Natural killer cell (primary cell): ENCODE results near the gene CA11. TPM values are rescaled to one million over a fixed set of nuclear protein-coding genes. Genes with fewer than 3 reads are reported as not detected.
A peak's percentile ranks its signal among the peaks of the same experiment; 100 is the strongest.

Source experiments
- ATAC-seq, 3 donors: fragments of 150-1000 bp in 2 of 3; fragments of 200-7000 bp in 1 of 3; cut with Tn5 transposase; 1 replicate in 1 of 3; 2 replicates in 2 of 3; pipeline ENCODE4 v1.10.0; 2021; ENCODE audit warnings: mild to moderate bottlenecking in 2 of 3, moderate library complexity in 2 of 3
- DNase-seq, 2 donors: peaks; one replicate each; pipeline versions ENCODE4 v3.0.0 to v3.0.0-alpha.2; 2013 to 2021; ENCODE audit warnings: mixed read lengths in 1 of 2
- H3K27ac ChIP-seq: one replicate; pipeline ENCODE4 v1.5.1; 2013; ENCODE audit warnings: mild to moderate bottlenecking, low read length
- H3K27me3 ChIP-seq: one replicate; pipeline ENCODE4 v1.6.1; 2013; ENCODE audit warnings: low read length; ENCODE audit not compliant: control insufficient read depth, insufficient read depth
- H3K36me3 ChIP-seq: one replicate; pipeline ENCODE4 v1.6.1; 2013; ENCODE audit warnings: low read length; ENCODE audit not compliant: control insufficient read depth, insufficient read depth
- H3K4me1 ChIP-seq: one replicate; pipeline ENCODE4 v1.6.1; 2013; ENCODE audit warnings: low read length; ENCODE audit not compliant: control insufficient read depth, insufficient read depth
- H3K4me3 ChIP-seq: one replicate; pipeline ENCODE4 v1.5.1; 2013; ENCODE audit warnings: low read length
- H3K9me3 ChIP-seq: one replicate; pipeline ENCODE4 v1.6.1; 2013; ENCODE audit warnings: low read length; ENCODE audit not compliant: control insufficient read depth, insufficient read depth
- H3K27ac Mint-ChIP-seq, 2 donors: one replicate each; pipeline ENCODE4 v1.8.0; 2022; ENCODE audit warnings: mild to moderate bottlenecking in 2 of 2, mixed read lengths in 2 of 2, moderate library complexity in 1 of 2
- H3K27me3 Mint-ChIP-seq, 2 donors: one replicate each; pipeline ENCODE4 v1.8.0; 2022; ENCODE audit warnings: low read depth in 2 of 2, mixed read lengths in 2 of 2
- H3K36me3 Mint-ChIP-seq: one replicate; pipeline ENCODE4 v1.8.0; 2022; ENCODE audit warnings: mixed read lengths
- H3K4me1 Mint-ChIP-seq, 2 donors: one replicate each; pipeline ENCODE4 v1.8.0; 2022; ENCODE audit warnings: mixed read lengths in 2 of 2
- H3K4me3 Mint-ChIP-seq: one replicate; pipeline ENCODE4 v1.8.0; 2022; ENCODE audit warnings: mild to moderate bottlenecking, moderate library complexity, mixed read lengths
- H3K9me3 Mint-ChIP-seq, 2 donors: one replicate each; pipeline ENCODE4 v1.8.0; 2022; ENCODE audit warnings: mixed read lengths in 2 of 2
- WGBS: methylation state at CpG from one replicate; pipeline ENCODE4 v1.1.7; 2013; ENCODE audit warnings: missing lambda C conversion rate; ENCODE audit not compliant: insufficient coverage; 5-methylcytosine and 5-hydroxymethylcytosine counted together
- intact Hi-C: fragments of 100-400 bp; cut with micrococcal nuclease; formaldehyde crosslinking; loops from one replicate; pipeline ENCODE4 v1.14.2; 2022
- total RNA-seq, 4 donors: library from RNA; stranded (reverse); fragments of 120-200 nt in 1 of 4; gene quantifications; one replicate each; pipeline versions ENCODE4 v1.2.3 to v1.2.4, GENCODE V29; 2013 to 2022
- TF ChIP-seq, protein P1 (sequence below): fragments of 200-600 bp; IDR thresholded peaks from one replicate; pipeline ENCODE4 v1.8.0; 2022; ENCODE audit warnings: antibody characterized with exemption

Gene CA11
- total RNA-seq, 3 donors from 2014 or later (not counting 1 experiment from before 2014, with no cell fraction given), result 9.2 to 11.9 (median 11.0) TPM

DNA sequence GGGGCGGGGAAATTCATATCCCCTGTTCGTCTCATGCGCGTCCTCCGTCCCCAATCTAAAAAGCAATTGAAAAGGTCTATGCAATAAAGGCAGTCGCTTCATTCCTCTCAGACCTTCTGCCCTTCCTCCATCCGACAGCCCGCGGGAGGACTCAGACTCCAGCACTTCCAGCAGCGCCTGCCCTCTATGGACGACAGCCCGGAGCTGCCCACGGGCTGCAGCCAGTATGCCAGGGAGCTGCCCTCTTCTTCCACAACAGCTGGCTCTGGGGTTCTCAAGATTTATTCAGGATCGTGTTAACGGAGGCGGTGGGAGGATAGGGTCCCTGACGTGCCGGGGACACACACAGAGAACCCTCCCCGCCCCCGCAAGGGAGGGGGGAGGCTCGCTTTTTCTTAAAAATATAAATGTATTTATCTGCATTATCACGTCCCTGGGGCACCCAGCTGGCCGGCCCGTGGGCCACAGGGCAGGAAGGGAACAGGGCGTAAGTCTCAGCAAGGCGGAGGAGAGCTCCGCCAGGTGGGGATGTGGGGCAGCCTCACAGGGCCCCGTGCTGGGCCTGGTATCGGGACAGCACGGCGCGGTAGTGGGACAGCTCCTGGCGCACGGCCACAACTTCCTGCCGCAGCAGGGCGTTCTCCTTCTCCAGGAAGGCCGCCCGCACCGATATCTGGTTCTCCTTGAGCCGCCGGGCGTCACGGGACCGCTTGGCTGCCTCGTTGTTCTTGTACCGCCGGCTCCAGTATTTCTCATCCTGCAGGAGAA, 15.5 kb downstream of the CA11 start:
- Histone ChIP-seq H3K4me1 (peaks cover 86% of the 10 kb centered on the region), H3K27ac (no peak overlapping the region), H3K9me3 (no peaks in the 10 kb centered on the region), H3K4me3 (no peak overlapping the region), H3K36me3 (peaks cover 39% of the 10 kb centered on the region), H3K27me3 (no peaks in the 10 kb centered on the region)
- TF ChIP-seq, protein P1, sequence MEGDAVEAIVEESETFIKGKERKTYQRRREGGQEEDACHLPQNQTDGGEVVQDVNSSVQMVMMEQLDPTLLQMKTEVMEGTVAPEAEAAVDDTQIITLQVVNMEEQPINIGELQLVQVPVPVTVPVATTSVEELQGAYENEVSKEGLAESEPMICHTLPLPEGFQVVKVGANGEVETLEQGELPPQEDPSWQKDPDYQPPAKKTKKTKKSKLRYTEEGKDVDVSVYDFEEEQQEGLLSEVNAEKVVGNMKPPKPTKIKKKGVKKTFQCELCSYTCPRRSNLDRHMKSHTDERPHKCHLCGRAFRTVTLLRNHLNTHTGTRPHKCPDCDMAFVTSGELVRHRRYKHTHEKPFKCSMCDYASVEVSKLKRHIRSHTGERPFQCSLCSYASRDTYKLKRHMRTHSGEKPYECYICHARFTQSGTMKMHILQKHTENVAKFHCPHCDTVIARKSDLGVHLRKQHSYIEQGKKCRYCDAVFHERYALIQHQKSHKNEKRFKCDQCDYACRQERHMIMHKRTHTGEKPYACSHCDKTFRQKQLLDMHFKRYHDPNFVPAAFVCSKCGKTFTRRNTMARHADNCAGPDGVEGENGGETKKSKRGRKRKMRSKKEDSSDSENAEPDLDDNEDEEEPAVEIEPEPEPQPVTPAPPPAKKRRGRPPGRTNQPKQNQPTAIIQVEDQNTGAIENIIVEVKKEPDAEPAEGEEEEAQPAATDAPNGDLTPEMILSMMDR, result no peak
- WGBS, result 65% methylated on average over 39 of the region's 47 CpGs
- no peaks in the 10 kb centered on the region for H3K36me3 Mint-ChIP-seq
- intact Hi-C loops, result loop anchor here (10.0 kb wide), 2 partner anchors 244 to 364 kb away; partner anchors contain the start of genes GYS1, PPP1R15A and RUVBL2
- H3K9me3 Mint-ChIP-seq, result no peaks in the 10 kb centered on the region
- H3K4me1 Mint-ChIP-seq, result peaks cover 23 to 40% of the 10 kb centered on the region in 2 donors
- H3K27ac Mint-ChIP-seq, result no peak overlapping the region
- no peaks in the 10 kb centered on the region for H3K27me3 Mint-ChIP-seq
- DNase-seq (no peak), ATAC-seq (no peak)
- no peak overlapping the region for H3K4me3 Mint-ChIP-seq

DNA sequence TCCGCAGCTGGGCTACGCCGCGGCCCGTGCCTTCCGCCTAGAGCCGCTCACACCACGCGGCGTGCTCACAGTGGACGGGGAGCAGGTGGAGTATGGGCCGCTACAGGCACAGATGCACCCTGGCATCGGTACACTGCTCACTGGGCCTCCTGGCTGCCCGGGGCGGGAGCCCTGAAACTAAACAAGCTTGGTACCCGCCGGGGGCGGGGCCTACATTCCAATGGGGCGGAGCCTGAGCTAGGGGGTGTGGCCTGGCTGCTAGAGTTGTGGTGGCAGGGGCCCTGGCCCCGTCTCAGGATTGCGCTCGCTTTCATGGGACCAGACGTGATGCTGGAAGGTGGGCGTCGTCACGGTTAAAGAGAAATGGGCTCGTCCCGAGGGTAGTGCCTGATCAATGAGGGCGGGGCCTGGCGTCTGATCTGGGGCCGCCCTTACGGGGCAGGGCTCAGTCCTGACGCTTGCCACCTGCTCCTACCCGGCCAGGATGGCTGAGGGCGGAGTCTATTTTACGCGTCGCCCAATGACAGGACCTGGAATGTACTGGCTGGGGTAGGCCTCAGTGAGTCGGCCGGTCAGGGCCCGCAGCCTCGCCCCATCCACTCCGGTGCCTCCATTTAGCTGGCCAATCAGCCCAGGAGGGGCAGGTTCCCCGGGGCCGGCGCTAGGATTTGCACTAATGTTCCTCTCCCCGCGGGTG, 16.2 kb downstream of the CA11 start:
- no peak overlapping the region for H3K27ac ChIP-seq
- peaks cover 39% of the 10 kb centered on the region for H3K36me3 ChIP-seq
- DNase-seq (peak in 1 of 2 donors; percentile 41), ATAC-seq (no peak)
- Mint-ChIP-seq H3K27me3 (no peaks in the 10 kb centered on the region), H3K36me3 (no peaks in the 10 kb centered on the region), H3K27ac (no peak overlapping the region), H3K9me3 (no peaks in the 10 kb centered on the region), H3K4me1 (peaks cover 25 to 42% of the 10 kb centered on the region in 2 donors), H3K4me3 (no peak overlapping the region)
- WGBS, result 91% methylated on average over 48 of the region's 48 CpGs
- H3K4me3 ChIP-seq, result no peak overlapping the region
- H3K4me1 ChIP-seq, result peaks cover 82% of the 10 kb centered on the region
- intact Hi-C loops, result loop anchor here (10.0 kb wide), 2 partner anchors 245 to 365 kb away; partner anchors contain the start of genes GYS1, PPP1R15A and RUVBL2
- H3K9me3 ChIP-seq, result no peaks in the 10 kb centered on the region
- TF ChIP-seq, protein P1, result no peak
- no peaks in the 10 kb centered on the region for H3K27me3 ChIP-seq

DNA sequence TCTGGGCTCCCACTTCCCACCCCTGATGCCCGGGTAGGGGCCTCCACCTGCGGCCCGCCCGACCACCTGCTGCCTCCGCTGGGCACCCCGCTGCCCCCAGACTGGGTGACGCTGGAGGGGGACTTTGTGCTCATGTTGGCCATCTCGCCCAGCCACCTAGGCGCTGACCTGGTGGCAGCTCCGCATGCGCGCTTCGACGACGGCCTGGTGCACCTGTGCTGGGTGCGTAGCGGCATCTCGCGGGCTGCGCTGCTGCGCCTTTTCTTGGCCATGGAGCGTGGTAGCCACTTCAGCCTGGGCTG, 16.7 kb downstream of the CA11 start:
- Histone ChIP-seq H3K27me3 (no peaks in the 10 kb centered on the region), H3K4me3 (no peak overlapping the region), H3K9me3 (no peaks in the 10 kb centered on the region), H3K4me1 (peaks cover 82% of the 10 kb centered on the region), H3K36me3 (peaks cover 39% of the 10 kb centered on the region), H3K27ac (no peak overlapping the region)
- TF ChIP-seq, protein P1, result no peak
- H3K4me1 Mint-ChIP-seq, result peaks cover 20 to 42% of the 10 kb centered on the region in 2 donors
- H3K36me3 Mint-ChIP-seq, result no peaks in the 10 kb centered on the region
- WGBS, result 98% methylated on average over 22 of the region's 22 CpGs
- H3K27me3 Mint-ChIP-seq, result no peaks in the 10 kb centered on the region
- intact Hi-C loops, result no loop called here
- no peaks in the 10 kb centered on the region for H3K9me3 Mint-ChIP-seq
- H3K27ac Mint-ChIP-seq, result peak overlapping the region in 1 of 2 donors; percentile 66
- no peak overlapping the region for H3K4me3 Mint-ChIP-seq
- ATAC-seq (no peak), DNase-seq (peak in 1 of 2 donors; percentile 13)
